HepG2 (cell line): ENCODE data around the gene SLC30A4. TPM values are rescaled to one million over a fixed set of nuclear protein-coding genes. Genes with fewer than 3 reads are reported as not detected.
A peak's percentile ranks its signal among the peaks of the same experiment; 100 is the strongest.

Source experiments
- AGO1 ChIP-seq: fragments of 200-400 bp; formaldehyde crosslinking; IDR thresholded peaks from 2 replicates; pipeline ENCODE4 v1.6.1; 2017; ENCODE audit warnings: mild to moderate bottlenecking, low read depth, low read length, moderate library complexity; ENCODE audit not compliant: poor library complexity, severe bottlenecking
- ATF4 ChIP-seq, 2 experiments: fragments of 450-650 bp in 1 of 2; sonication (generic) in 1 of 2; formaldehyde crosslinking; IDR thresholded peaks; 2 replicates each; pipeline versions ENCODE4 v1.5.0 to v1.8.0; 2020 to 2022; ENCODE audit warnings: mild to moderate bottlenecking in 1 of 2, missing genetic modification reagents in 1 of 2
- HIC2 ChIP-seq: sonication (generic); formaldehyde crosslinking; IDR thresholded peaks from 2 replicates; pipeline ENCODE4 v1.9.0; 2022; ENCODE audit warnings: low read depth, missing genetic modification reagents
- LCORL ChIP-seq, 2 experiments: fragments of 450-650 bp in 1 of 2; sonication (generic) in 1 of 2; formaldehyde crosslinking in 1 of 2; IDR thresholded peaks; 2 replicates each; pipeline versions ENCODE4 v1.5.0 to v1.6.1; 2017 to 2020; ENCODE audit warnings: antibody characterized with exemption in 1 of 2, missing genetic modification reagents in 1 of 2
- MAFF ChIP-seq: IDR thresholded peaks from 2 replicates; pipeline ENCODE4 v1.6.1; 2011; ENCODE audit warnings: low read depth, low read length, improper control_type of control experiment
- MIXL1 ChIP-seq: IDR thresholded peaks from 2 replicates; pipeline ENCODE4 v1.6.1; 2016
- MTA1 ChIP-seq: sonication (generic); formaldehyde crosslinking; IDR thresholded peaks from 2 replicates; pipeline ENCODE4 v1.4.0; 2020; ENCODE audit warnings: missing genetic modification reagents, mild to moderate bottlenecking, borderline replicate concordance
- NCOA5 ChIP-seq: sonication (generic); formaldehyde crosslinking; IDR thresholded peaks from 2 replicates; pipeline ENCODE4 v1.4.0; 2020; ENCODE audit warnings: missing genetic modification reagents
- SKI ChIP-seq: fragments of 450-650 bp; IDR thresholded peaks from one replicate; pipeline ENCODE4 v1.6.1; 2018; ENCODE audit warnings: mild to moderate bottlenecking; ENCODE audit not compliant: partially characterized antibody
- TFDP1 ChIP-seq: IDR thresholded peaks from 2 replicates; pipeline ENCODE4 v1.6.1; 2016; ENCODE audit warnings: missing compliant biosample characterization, missing genetic modification reagents, borderline replicate concordance
- ZFP91 ChIP-seq: sonication (generic); formaldehyde crosslinking; IDR thresholded peaks from 2 replicates; pipeline ENCODE4 v1.9.0; 2022; ENCODE audit warnings: missing genetic modification reagents, mild to moderate bottlenecking, borderline replicate concordance
- ZNF33B ChIP-seq: sonication (generic); formaldehyde crosslinking; IDR thresholded peaks from 2 replicates; pipeline ENCODE4 v1.5.1; 2020; ENCODE audit warnings: mild to moderate bottlenecking, missing genetic modification reagents
- ZNF431 ChIP-seq: sonication (generic); formaldehyde crosslinking; IDR thresholded peaks from 2 replicates; pipeline ENCODE4 v1.9.0; 2022; ENCODE audit warnings: missing genetic modification reagents, low read depth, mild to moderate bottlenecking, borderline replicate concordance
- ZNF496 ChIP-seq: sonication (generic); formaldehyde crosslinking; IDR thresholded peaks from 2 replicates; pipeline ENCODE4 v1.8.1; 2023; ENCODE audit warnings: mild to moderate bottlenecking, moderate library complexity, missing genetic modification reagents; ENCODE audit not compliant: insufficient replicate concordance
- ZNF746 ChIP-seq: sonication (generic); formaldehyde crosslinking; IDR thresholded peaks from 2 replicates; pipeline ENCODE4 v1.8.0; 2022; ENCODE audit warnings: mild to moderate bottlenecking, missing genetic modification reagents
- ZNF792 ChIP-seq: IDR thresholded peaks from 2 replicates; pipeline ENCODE4 v1.6.1; 2016
- polyA plus RNA-seq, 8 experiments: library from polyadenylated mRNA; depleted of rRNA in 3 of 8; stranded (reverse) in 7 of 8; unstranded in 1 of 8; fragments of >200 nt; fragmentation: Illumina TruSeq in 4 of 8; extraction: Trizol in 4 of 8; gene quantifications; 2 replicates each; pipeline versions ENCODE4 v1.2.1 to v1.2.3, GENCODE V29; 2011 to 2016; ENCODE audit warnings: low read depth in 4 of 8, missing spikeins in 1 of 8, mixed read lengths in 1 of 8; ENCODE audit not compliant: insufficient read depth in 1 of 8
- total RNA-seq, 5 experiments: library from RNA; depleted of rRNA; stranded (reverse); fragments of >200 nt; fragmentation: Illumina TruSeq; extraction: Trizol; gene quantifications; 2 replicates each; pipeline ENCODE4 v1.2.3, GENCODE V29; 2016; ENCODE audit warnings: low read depth in 1 of 5
- TF ChIP-seq, protein P1 (sequence below): sonication (generic); formaldehyde crosslinking; IDR thresholded peaks from 2 replicates; pipeline ENCODE4 v1.5.0; 2020; ENCODE audit warnings: mild to moderate bottlenecking, missing genetic modification reagents
- TF ChIP-seq, protein P2 (sequence below): sonication (generic); formaldehyde crosslinking; conservative IDR thresholded peaks from 2 replicates; pipeline ENCODE4 v1.5.0; 2020; ENCODE audit warnings: missing genetic modification reagents

Gene SLC30A4
- total and polyA plus RNA-seq, 2 of the 13 experiments (the other 11 are each of a cell fraction or from before 2014, with no cell fraction given): 0.01 to 0.04 TPM

- no peak for TF ChIP-seq AGO1
- no peak for TF ChIP-seq ZNF33B (CRISPR knock-in tag)
- TF ChIP-seq, protein P1, sequence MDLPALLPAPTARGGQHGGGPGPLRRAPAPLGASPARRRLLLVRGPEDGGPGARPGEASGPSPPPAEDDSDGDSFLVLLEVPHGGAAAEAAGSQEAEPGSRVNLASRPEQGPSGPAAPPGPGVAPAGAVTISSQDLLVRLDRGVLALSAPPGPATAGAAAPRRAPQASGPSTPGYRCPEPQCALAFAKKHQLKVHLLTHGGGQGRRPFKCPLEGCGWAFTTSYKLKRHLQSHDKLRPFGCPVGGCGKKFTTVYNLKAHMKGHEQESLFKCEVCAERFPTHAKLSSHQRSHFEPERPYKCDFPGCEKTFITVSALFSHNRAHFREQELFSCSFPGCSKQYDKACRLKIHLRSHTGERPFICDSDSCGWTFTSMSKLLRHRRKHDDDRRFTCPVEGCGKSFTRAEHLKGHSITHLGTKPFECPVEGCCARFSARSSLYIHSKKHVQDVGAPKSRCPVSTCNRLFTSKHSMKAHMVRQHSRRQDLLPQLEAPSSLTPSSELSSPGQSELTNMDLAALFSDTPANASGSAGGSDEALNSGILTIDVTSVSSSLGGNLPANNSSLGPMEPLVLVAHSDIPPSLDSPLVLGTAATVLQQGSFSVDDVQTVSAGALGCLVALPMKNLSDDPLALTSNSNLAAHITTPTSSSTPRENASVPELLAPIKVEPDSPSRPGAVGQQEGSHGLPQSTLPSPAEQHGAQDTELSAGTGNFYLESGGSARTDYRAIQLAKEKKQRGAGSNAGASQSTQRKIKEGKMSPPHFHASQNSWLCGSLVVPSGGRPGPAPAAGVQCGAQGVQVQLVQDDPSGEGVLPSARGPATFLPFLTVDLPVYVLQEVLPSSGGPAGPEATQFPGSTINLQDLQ: no peak
- no peak for TF ChIP-seq NCOA5 (CRISPR knock-in tag)
- TF ChIP-seq MAFF: no peak
- TF ChIP-seq ZNF431: no peak
- TF ChIP-seq, protein P2, sequence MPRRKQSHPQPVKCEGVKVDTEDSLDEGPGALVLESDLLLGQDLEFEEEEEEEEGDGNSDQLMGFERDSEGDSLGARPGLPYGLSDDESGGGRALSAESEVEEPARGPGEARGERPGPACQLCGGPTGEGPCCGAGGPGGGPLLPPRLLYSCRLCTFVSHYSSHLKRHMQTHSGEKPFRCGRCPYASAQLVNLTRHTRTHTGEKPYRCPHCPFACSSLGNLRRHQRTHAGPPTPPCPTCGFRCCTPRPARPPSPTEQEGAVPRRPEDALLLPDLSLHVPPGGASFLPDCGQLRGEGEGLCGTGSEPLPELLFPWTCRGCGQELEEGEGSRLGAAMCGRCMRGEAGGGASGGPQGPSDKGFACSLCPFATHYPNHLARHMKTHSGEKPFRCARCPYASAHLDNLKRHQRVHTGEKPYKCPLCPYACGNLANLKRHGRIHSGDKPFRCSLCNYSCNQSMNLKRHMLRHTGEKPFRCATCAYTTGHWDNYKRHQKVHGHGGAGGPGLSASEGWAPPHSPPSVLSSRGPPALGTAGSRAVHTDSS: no peak
- peak; percentile 18; the same call in 1 of the 2 replicates for TF ChIP-seq ZFP91 (CRISPR knock-in tag)
- no peak for TF ChIP-seq LCORL (IDR thresholded peaks at IDR 0.05)
- no peak for TF ChIP-seq LCORL (CRISPR knock-in tag; IDR thresholded peaks at IDR 0.05)
- no peak for TF ChIP-seq ZNF746 (CRISPR knock-in tag)
- TF ChIP-seq HIC2 (CRISPR knock-in tag): no peak
- no peak for TF ChIP-seq SKI
- TF ChIP-seq ZNF496 (CRISPR knock-in tag): no peak
- TF ChIP-seq MTA1: no peak
- TF ChIP-seq ATF4 (CRISPR knock-in tag; IDR thresholded peaks at IDR 0.05): no peak
- TF ChIP-seq ZNF792 (CRISPR knock-in tag): no peak
- TF ChIP-seq TFDP1 (CRISPR knock-in tag): no peak
- TF ChIP-seq MIXL1 (CRISPR knock-in tag): no peak
Observed at GRCh38 chr15:45522328-45523165, at the start of gene SLC30A4 (continued).
